DND-41 (cell line): ENCODE results near the gene TOR2A.

Source experiments
- EZH2 ChIP-seq: IDR thresholded peaks from 3 replicates; pipeline ENCODE4 v1.6.1; 2012; ENCODE audit warnings: borderline replicate concordance, low read depth, mild to moderate bottlenecking, moderate library complexity, low read length, inconsistent platforms; ENCODE audit not compliant: severe bottlenecking
- TF ChIP-seq, protein P1 (sequence below): IDR thresholded peaks from 2 replicates; pipeline ENCODE4 v1.5.1; 2012; ENCODE audit warnings: borderline replicate concordance, low read length, moderate library complexity, mild to moderate bottlenecking; ENCODE audit not compliant: poor library complexity, severe bottlenecking; ENCODE audit errors: extremely low read depth

DNA sequence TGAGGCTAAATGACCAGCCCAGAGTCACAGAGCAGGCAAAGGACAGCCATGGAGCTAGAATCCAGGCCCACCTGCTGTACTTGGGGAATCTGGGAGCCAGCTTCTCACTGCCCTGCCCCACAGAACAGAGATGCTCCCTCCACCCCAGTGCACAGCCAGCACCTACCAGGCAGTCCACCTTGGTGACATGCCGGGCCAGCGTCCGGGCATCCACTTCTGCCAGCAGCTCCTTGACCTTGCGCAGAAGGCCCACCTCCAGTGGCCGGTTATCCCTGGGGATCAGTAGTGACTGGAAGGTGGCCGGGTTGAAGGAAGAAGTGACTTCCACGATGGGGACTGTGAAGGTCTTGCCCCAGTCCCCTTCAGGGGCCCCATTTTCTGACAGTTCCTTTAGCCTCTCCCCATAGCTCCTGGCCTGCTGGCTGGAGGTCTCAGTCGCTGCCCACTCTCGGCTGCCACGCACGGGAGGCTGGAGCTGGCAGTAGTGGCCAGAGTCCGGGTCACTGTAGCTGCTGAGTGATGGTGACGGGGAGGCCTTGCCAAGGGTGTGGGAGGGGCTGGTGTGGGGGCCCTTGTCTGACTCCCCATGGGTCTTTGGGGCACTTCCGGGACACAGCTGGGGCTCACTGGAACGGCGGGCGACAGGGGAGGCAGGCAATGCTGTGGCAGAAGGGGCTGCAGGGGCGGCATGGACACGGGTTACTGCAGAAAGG is 9.5 kb upstream of the TOR2A start:
- TF ChIP-seq, protein P1, sequence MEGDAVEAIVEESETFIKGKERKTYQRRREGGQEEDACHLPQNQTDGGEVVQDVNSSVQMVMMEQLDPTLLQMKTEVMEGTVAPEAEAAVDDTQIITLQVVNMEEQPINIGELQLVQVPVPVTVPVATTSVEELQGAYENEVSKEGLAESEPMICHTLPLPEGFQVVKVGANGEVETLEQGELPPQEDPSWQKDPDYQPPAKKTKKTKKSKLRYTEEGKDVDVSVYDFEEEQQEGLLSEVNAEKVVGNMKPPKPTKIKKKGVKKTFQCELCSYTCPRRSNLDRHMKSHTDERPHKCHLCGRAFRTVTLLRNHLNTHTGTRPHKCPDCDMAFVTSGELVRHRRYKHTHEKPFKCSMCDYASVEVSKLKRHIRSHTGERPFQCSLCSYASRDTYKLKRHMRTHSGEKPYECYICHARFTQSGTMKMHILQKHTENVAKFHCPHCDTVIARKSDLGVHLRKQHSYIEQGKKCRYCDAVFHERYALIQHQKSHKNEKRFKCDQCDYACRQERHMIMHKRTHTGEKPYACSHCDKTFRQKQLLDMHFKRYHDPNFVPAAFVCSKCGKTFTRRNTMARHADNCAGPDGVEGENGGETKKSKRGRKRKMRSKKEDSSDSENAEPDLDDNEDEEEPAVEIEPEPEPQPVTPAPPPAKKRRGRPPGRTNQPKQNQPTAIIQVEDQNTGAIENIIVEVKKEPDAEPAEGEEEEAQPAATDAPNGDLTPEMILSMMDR = no peak
- TF ChIP-seq EZH2 = no peak
